ENCODE data around the gene MCM10. TPM values are rescaled to one million over a fixed set of nuclear protein-coding genes. Genes with fewer than 3 reads are reported as not detected.
"Not testable (repeated sequence)": the region's sequence is repeated elsewhere in the genome, so short reads cannot be mapped to it uniquely, and the experiment has no call there.

Gene MCM10
- total and polyA plus RNA-seq, 9 donors: 4.5 to 7.5 (median 5.2) TPM

- H3K4me1 ChIP-seq (ENCODE audit: control insufficient read depth, insufficient read depth, low read length): no peaks in the 10 kb centered on the region
- H3K9me3 ChIP-seq (replicated peaks; ENCODE audit: control insufficient read depth, low read depth, low read length): no peaks in the 10 kb centered on the region
- no peak for DNase-seq
- no peak overlapping the region for H3K4me3 ChIP-seq (ENCODE audit: low read length)
- no peaks in the 10 kb centered on the region for H3K27me3 ChIP-seq (ENCODE audit: control insufficient read depth, insufficient read depth, low read length)
- H3K36me3 ChIP-seq (ENCODE audit: control insufficient read depth, insufficient read depth, low read length): peaks cover 28% of the 10 kb centered on the region
- WGBS (ENCODE audit: insufficient coverage): no CpG with 5 or more reads among the region's 7 CpGs
- H3K27ac ChIP-seq (ENCODE audit: low read length): no peak overlapping the region
These were observed 22.2 kb upstream of the MCM10 start for GRCh38 chr10:13139150-13139549.

DNA sequence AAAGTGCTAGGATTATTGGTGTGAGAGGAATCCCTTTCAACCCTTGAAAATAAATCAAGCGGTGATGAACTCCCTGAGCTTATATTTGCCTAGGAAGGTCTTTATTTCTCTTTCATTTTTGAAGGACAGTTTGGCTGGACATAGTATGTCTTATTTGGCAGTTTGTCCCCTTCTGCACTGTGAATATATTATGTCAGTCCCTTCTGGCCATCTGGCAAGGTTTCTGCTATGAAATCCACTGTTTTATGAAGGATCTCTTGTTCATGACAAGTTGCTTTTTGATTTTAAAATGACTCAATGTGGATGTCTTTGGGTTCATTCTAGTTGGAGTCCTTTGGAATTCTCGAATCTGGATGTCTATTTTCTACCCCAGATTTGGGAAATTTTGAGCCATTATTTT lies 21.7 kb upstream of the MCM10 start:
- no peaks in the 10 kb centered on the region for H3K27me3 ChIP-seq (ENCODE audit: control insufficient read depth, insufficient read depth, low read length)
- H3K9me3 ChIP-seq (replicated peaks; ENCODE audit: control insufficient read depth, low read depth, low read length): no peaks in the 10 kb centered on the region
- H3K4me3 ChIP-seq (ENCODE audit: low read length): no peak overlapping the region
- DNase-seq: no peak
- WGBS (ENCODE audit: insufficient coverage): no CpG with 5 or more reads among the region's 2 CpGs
- peaks cover 24% of the 10 kb centered on the region for H3K36me3 ChIP-seq (ENCODE audit: control insufficient read depth, insufficient read depth, low read length)
- no peaks in the 10 kb centered on the region for H3K4me1 ChIP-seq (ENCODE audit: control insufficient read depth, insufficient read depth, low read length)
- no peak overlapping the region for H3K27ac ChIP-seq (ENCODE audit: low read length)

DNA sequence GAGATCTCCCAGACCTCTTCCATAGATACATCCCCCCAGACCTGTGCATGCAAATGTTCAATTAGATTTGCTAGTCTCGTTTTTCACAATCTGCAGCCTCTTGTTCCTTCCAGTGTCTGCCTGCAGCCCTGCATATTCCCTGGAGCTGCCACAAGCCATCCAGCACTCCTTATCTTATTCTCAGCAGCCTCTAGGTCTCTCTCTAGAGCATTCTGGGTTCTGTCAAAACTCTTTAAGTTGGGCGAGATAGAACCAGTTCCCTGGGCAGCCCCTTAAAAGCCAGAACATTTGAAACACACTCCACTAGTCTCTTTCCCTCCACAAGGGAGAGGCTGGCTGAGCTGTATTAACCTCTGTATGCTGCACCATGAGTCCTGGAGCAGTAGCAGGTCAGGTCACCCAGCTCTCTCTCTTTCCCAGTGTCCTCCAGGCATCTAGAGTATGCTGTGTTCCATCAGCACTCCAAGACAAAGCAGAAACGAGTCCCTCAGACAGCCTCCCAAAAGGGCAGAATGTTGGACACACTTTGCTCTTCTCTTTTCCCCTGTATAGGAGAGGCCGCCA lies 20.6 kb upstream of the MCM10 start:
- no peaks in the 10 kb centered on the region for H3K4me1 ChIP-seq (ENCODE audit: control insufficient read depth, insufficient read depth, low read length)
- H3K27me3 ChIP-seq (ENCODE audit: control insufficient read depth, insufficient read depth, low read length): no peaks in the 10 kb centered on the region
- H3K9me3 ChIP-seq (replicated peaks; ENCODE audit: control insufficient read depth, low read depth, low read length): no peaks in the 10 kb centered on the region
- no peak for DNase-seq
- H3K27ac ChIP-seq (ENCODE audit: low read length): no peak overlapping the region
- no peak overlapping the region for H3K4me3 ChIP-seq (ENCODE audit: low read length)
- peaks cover 13% of the 10 kb centered on the region for H3K36me3 ChIP-seq (ENCODE audit: control insufficient read depth, insufficient read depth, low read length)
- 62% methylated on average over 4 of the region's 4 CpGs for WGBS (ENCODE audit: insufficient coverage)

GRCh38 chr10:13143766-13144165 lies 17.6 kb upstream of the MCM10 start:
- Histone ChIP-seq H3K27me3 (ENCODE audit: control insufficient read depth, insufficient read depth, low read length) (no peaks in the 10 kb centered on the region), H3K9me3 (replicated peaks; ENCODE audit: control insufficient read depth, low read depth, low read length) (no peaks in the 10 kb centered on the region), H3K27ac (ENCODE audit: low read length) (no peak overlapping the region), H3K4me1 (ENCODE audit: control insufficient read depth, insufficient read depth, low read length) (no peaks in the 10 kb centered on the region), H3K36me3 (ENCODE audit: control insufficient read depth, insufficient read depth, low read length) (no peaks in the 10 kb centered on the region), H3K4me3 (ENCODE audit: low read length) (no peak overlapping the region)
- no peak for DNase-seq
- WGBS (ENCODE audit: insufficient coverage): no CpG with 5 or more reads among the region's 1 CpG

DNA sequence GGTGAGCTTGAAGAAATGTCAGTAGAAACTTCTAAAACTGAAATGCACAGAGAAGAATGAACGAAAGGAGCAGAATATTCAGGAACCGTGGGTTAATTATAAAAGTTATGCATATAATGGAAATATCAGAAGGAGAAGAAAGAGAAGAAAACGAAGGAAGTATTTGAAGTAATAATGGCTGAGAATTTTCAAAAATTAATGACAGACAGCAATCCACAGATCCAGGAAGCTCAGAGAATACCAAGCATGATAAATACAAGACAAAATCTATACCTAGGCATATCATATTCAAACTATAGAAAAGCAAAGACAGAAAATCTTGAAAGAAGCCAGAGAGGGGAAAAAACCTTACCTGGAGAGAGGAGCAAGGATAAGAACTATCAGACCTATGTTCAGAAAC lies 16.5 kb upstream of the MCM10 start:
- no peaks in the 10 kb centered on the region for H3K4me1 ChIP-seq (ENCODE audit: control insufficient read depth, insufficient read depth, low read length)
- WGBS (ENCODE audit: insufficient coverage): 75% methylated on average over 2 of the region's 3 CpGs
- H3K36me3 ChIP-seq (ENCODE audit: control insufficient read depth, insufficient read depth, low read length): no peaks in the 10 kb centered on the region

GRCh38 chr10:13146379-13146778 lies 15.0 kb upstream of the MCM10 start:
- no peak for DNase-seq
- Histone ChIP-seq H3K36me3 (ENCODE audit: control insufficient read depth, insufficient read depth, low read length) (no peaks in the 10 kb centered on the region), H3K27ac (ENCODE audit: low read length) (no peak overlapping the region), H3K27me3 (ENCODE audit: control insufficient read depth, insufficient read depth, low read length) (no peaks in the 10 kb centered on the region), H3K4me1 (ENCODE audit: control insufficient read depth, insufficient read depth, low read length) (no peaks in the 10 kb centered on the region), H3K9me3 (replicated peaks; ENCODE audit: control insufficient read depth, low read depth, low read length) (no peaks in the 10 kb centered on the region), H3K4me3 (ENCODE audit: low read length) (no peak overlapping the region)
- 60% methylated on average over 1 of the region's 1 CpG for WGBS (ENCODE audit: insufficient coverage)

More for the DNA sequence above, 16.5 kb upstream of the MCM10 start:
- no peaks in the 10 kb centered on the region for H3K27me3 ChIP-seq (ENCODE audit: control insufficient read depth, insufficient read depth, low read length)
- H3K9me3 ChIP-seq (replicated peaks; ENCODE audit: control insufficient read depth, low read depth, low read length): no peaks in the 10 kb centered on the region
- DNase-seq: no peak
- no peak overlapping the region for H3K27ac ChIP-seq (ENCODE audit: low read length)
- H3K4me3 ChIP-seq (ENCODE audit: low read length): no peak overlapping the region

GRCh38 chr10:13147161-13147560 lies 14.2 kb upstream of the MCM10 start:
- no peaks in the 10 kb centered on the region for H3K4me1 ChIP-seq (ENCODE audit: control insufficient read depth, insufficient read depth, low read length)
- no peak overlapping the region for H3K27ac ChIP-seq (ENCODE audit: low read length)
- no peaks in the 10 kb centered on the region for H3K36me3 ChIP-seq (ENCODE audit: control insufficient read depth, insufficient read depth, low read length)
- H3K27me3 ChIP-seq (ENCODE audit: control insufficient read depth, insufficient read depth, low read length): no peaks in the 10 kb centered on the region
- DNase-seq: no peak
- H3K4me3 ChIP-seq (ENCODE audit: low read length): no peak overlapping the region
- no peaks in the 10 kb centered on the region for H3K9me3 ChIP-seq (replicated peaks; ENCODE audit: control insufficient read depth, low read depth, low read length)

DNA sequence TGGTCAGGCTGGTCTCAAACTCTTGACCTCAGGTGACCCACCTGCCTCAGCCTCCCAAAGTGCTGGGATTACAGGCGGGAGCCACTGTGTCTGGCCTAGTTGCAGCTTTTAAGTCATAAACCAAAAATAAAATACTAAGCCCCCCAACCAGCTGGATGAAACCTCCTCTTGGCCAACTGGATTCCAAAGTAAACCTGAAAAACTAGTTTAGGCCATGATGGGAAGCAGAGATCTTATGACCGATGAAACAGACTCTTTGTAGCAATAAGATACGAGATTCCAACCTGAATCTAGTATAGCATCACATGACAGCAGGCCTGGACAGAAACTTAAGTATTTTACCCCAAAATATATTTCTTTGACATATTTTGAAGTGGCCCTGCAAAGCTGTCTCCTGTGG lies 9.1 kb upstream of the MCM10 start:
- DNase-seq: no peak
- WGBS (ENCODE audit: insufficient coverage): 100% methylated on average over 1 of the region's 3 CpGs
- Histone ChIP-seq H3K4me3 (ENCODE audit: low read length) (no peak overlapping the region), H3K9me3 (replicated peaks; ENCODE audit: control insufficient read depth, low read depth, low read length) (no peaks in the 10 kb centered on the region), H3K4me1 (ENCODE audit: control insufficient read depth, insufficient read depth, low read length) (no peaks in the 10 kb centered on the region), H3K36me3 (ENCODE audit: control insufficient read depth, insufficient read depth, low read length) (no peaks in the 10 kb centered on the region), H3K27me3 (ENCODE audit: control insufficient read depth, insufficient read depth, low read length) (no peaks in the 10 kb centered on the region), H3K27ac (ENCODE audit: low read length) (no peak overlapping the region)

GRCh38 chr10:13155860-13156259 lies 5.5 kb upstream of the MCM10 start:
- DNase-seq; H3K27me3 ChIP-seq (ENCODE audit: control insufficient read depth, insufficient read depth, low read length); H3K27ac ChIP-seq (ENCODE audit: low read length); H3K36me3 ChIP-seq (ENCODE audit: control insufficient read depth, insufficient read depth, low read length); H3K4me1 ChIP-seq (ENCODE audit: control insufficient read depth, insufficient read depth, low read length); H3K9me3 ChIP-seq (replicated peaks; ENCODE audit: control insufficient read depth, low read depth, low read length); H3K4me3 ChIP-seq (ENCODE audit: low read length): not testable (repeated sequence)
- no CpG with 5 or more reads among the region's 4 CpGs for WGBS (ENCODE audit: insufficient coverage)

- Histone ChIP-seq H3K4me1 (ENCODE audit: control insufficient read depth, insufficient read depth, low read length) (peaks cover 5% of the 10 kb centered on the region), H3K36me3 (ENCODE audit: control insufficient read depth, insufficient read depth, low read length) (no peaks in the 10 kb centered on the region), H3K27ac (ENCODE audit: low read length) (no peak overlapping the region), H3K27me3 (ENCODE audit: control insufficient read depth, insufficient read depth, low read length) (no peaks in the 10 kb centered on the region), H3K4me3 (ENCODE audit: low read length) (peak overlapping the region; percentile 17), H3K9me3 (replicated peaks; ENCODE audit: control insufficient read depth, low read depth, low read length) (no peaks in the 10 kb centered on the region)
- DNase-seq: peak; percentile 16
- WGBS (ENCODE audit: insufficient coverage): 68% methylated on average over 21 of the region's 32 CpGs
These were observed 3.0 kb upstream of the MCM10 start for GRCh38 chr10:13158401-13158800.

GRCh38 chr10:13161857-13162271 lies 506 bp downstream of the MCM10 start:
- Histone ChIP-seq H3K9me3 (replicated peaks; ENCODE audit: control insufficient read depth, low read depth, low read length) (no peaks in the 10 kb centered on the region), H3K4me3 (ENCODE audit: low read length) (peak overlapping the region; percentile 54), H3K27me3 (ENCODE audit: control insufficient read depth, insufficient read depth, low read length) (no peaks in the 10 kb centered on the region), H3K4me1 (ENCODE audit: control insufficient read depth, insufficient read depth, low read length) (peaks cover 5% of the 10 kb centered on the region), H3K27ac (ENCODE audit: low read length) (no peak overlapping the region), H3K36me3 (ENCODE audit: control insufficient read depth, insufficient read depth, low read length) (no peaks in the 10 kb centered on the region)
- under 1% methylated on average over 18 of the region's 18 CpGs for WGBS (ENCODE audit: insufficient coverage)
- DNase-seq: peak; percentile 36
